ENCODE data around the gene INSYN1. TPM values are rescaled to one million over a fixed set of nuclear protein-coding genes. Genes with fewer than 3 reads are reported as not detected.

INSYN1 gene
- total RNA-seq, 2 experiments from 2014 or later = not detected

DNA sequence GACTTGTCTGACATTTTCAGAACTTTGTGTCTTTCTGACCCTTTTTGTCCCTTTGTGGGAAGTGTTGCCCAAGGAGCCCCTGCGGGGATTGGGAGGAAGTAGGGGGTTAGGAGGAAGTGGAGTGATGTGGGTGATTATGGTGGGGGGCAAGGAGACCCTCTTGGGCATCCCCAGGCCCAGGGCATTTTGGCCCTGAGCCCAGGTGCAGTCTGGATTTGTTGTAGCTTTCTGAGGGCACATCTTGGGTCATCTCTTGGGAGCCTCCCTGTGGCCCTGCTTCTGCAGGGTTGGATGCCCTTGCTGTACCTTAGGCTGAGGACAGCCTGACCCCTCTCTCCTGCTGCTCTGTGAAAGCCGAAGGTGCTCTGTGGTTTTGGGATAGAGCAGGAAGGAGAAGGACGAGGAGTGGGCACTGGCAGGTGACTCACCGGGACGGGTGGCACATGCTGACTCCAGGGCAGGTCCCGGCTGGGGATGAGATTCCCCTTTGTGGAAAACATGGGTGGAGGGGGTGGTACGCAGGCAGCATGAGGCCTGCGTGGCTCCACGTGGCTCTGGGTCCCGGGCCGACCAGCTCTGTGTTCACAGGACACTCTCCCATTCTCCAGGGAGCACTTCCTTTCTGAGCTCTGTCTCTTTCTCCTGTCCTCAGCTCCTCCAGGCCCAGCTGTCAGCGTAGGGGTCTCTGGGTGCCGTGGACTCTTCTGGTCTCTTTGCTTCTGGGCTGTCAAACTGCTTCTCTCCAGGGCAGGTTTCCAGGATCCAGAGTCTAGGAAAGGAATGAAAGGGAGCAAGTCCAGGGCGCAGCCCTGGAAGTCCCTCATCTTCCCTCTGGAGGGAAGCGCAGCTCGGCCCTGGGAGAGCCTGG lies 57.1 kb downstream of the INSYN1 start:
- Histone ChIP-seq H3K4me1 (ENCODE audit: insufficient read depth, low read length, poor library complexity, severe bottlenecking) (peaks cover 10% of the 10 kb centered on the region), H3K4me2 (ENCODE audit: low read length) (no peak overlapping the region), H3K36me3 (ENCODE audit: insufficient read depth, low read length) (no peaks in the 10 kb centered on the region), H3K9me3 (ENCODE audit: low read length) (no peaks in the 10 kb centered on the region), H3K4me3 (ENCODE audit: low read depth, low read length, poor library complexity, severe bottlenecking) (no peak overlapping the region), H4K20me1 (ENCODE audit: insufficient read depth, low read length) (no peaks in the 10 kb centered on the region), H3K27ac (ENCODE audit: low read depth, low read length, poor library complexity, severe bottlenecking) (no peak overlapping the region), H2AFZ (ENCODE audit: low read length) (no peak overlapping the region), H3K9me2 (ENCODE audit: insufficient read depth, low read length) (no peaks in the 10 kb centered on the region), H3K79me2 (ENCODE audit: insufficient read depth, low read depth, low read length) (no peaks in the 10 kb centered on the region)
- ChIA-PET CTCF (ENCODE audit: unreplicated experiment) (no interaction called here), POLR2A (no interaction called here)
- intact Hi-C loops (cut with micrococcal nuclease; ENCODE audit: unreplicated experiment) = no loop called here
- DNase-seq (ENCODE audit: low spot score) = no peak
- BruUV-seq (replicated peaks) = no TSS peak
- TF ChIP-seq, protein P1, sequence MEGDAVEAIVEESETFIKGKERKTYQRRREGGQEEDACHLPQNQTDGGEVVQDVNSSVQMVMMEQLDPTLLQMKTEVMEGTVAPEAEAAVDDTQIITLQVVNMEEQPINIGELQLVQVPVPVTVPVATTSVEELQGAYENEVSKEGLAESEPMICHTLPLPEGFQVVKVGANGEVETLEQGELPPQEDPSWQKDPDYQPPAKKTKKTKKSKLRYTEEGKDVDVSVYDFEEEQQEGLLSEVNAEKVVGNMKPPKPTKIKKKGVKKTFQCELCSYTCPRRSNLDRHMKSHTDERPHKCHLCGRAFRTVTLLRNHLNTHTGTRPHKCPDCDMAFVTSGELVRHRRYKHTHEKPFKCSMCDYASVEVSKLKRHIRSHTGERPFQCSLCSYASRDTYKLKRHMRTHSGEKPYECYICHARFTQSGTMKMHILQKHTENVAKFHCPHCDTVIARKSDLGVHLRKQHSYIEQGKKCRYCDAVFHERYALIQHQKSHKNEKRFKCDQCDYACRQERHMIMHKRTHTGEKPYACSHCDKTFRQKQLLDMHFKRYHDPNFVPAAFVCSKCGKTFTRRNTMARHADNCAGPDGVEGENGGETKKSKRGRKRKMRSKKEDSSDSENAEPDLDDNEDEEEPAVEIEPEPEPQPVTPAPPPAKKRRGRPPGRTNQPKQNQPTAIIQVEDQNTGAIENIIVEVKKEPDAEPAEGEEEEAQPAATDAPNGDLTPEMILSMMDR (conservative IDR thresholded peaks at IDR 0.05; ENCODE audit: low read length) = no peak
- no peak for TF ChIP-seq EZH2phosphoT487 (IDR thresholded peaks at IDR 0.05; ENCODE audit: borderline replicate concordance, low read depth, low read length)

DNA sequence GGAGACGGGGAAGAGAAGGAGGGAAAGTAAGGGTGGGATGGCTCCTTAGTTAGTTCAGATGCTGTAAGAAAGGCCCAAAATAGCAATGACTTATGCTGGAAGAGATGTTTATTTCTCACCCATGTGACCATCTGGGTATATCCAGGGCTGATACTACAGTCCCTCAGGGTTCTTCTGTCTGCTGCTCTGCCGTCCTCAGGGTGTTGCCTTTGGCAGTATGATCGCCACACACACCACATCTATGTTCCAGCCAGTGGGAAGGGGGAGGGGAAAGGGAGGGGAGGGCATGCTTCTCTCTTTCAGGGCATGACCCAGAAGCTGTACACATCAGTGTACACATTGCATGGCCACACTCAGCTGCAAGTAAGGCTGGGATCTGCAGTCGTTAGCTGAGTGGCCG lies 58.7 kb downstream of the INSYN1 start:
- no peak for TF ChIP-seq EZH2phosphoT487 (IDR thresholded peaks at IDR 0.05; ENCODE audit: borderline replicate concordance, low read depth, low read length)
- TF ChIP-seq, protein P1 (conservative IDR thresholded peaks at IDR 0.05; ENCODE audit: low read length) = no peak
- CTCF ChIA-PET (ENCODE audit: unreplicated experiment) = no interaction called here
- H3K79me2 ChIP-seq (ENCODE audit: insufficient read depth, low read depth, low read length) = no peaks in the 10 kb centered on the region

DNA sequence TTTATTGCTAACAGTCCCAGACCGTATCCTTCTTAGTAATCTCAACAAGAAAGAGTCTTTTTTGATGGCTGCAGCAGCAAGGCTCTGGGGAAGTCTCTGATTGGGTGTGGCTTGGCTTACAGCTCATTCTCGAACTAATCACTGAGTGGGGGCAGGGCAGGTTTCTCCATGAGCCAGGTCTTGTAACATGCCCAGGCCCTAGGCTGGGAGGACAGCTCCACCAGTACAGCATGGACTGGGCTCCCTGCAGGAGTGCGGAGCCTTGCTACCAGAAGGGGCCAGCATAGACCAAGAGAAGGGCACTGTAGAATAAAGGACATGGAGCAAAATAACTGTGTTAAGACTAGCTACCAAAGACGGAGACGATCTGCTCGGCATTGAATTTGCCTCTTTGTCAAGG lies 61.8 kb downstream of the INSYN1 start:
- Histone ChIP-seq H3K9me2 (ENCODE audit: insufficient read depth, low read length) (no peaks in the 10 kb centered on the region), H3K9me3 (ENCODE audit: low read length) (no peaks in the 10 kb centered on the region), H4K20me1 (ENCODE audit: insufficient read depth, low read length) (no peaks in the 10 kb centered on the region), H3K36me3 (ENCODE audit: insufficient read depth, low read length) (no peaks in the 10 kb centered on the region), H3K79me2 (ENCODE audit: insufficient read depth, low read depth, low read length) (no peaks in the 10 kb centered on the region), H3K4me1 (ENCODE audit: insufficient read depth, low read length, poor library complexity, severe bottlenecking) (no peaks in the 10 kb centered on the region), H2AFZ (ENCODE audit: low read length) (no peak overlapping the region), H3K27ac (ENCODE audit: low read depth, low read length, poor library complexity, severe bottlenecking) (no peak overlapping the region), H3K4me3 (ENCODE audit: low read depth, low read length, poor library complexity, severe bottlenecking) (no peak overlapping the region), H3K4me2 (ENCODE audit: low read length) (no peak overlapping the region)
- DNase-seq (ENCODE audit: low spot score) = no peak
- intact Hi-C loops (cut with micrococcal nuclease; ENCODE audit: unreplicated experiment) = no loop called here
- CTCF ChIA-PET (ENCODE audit: unreplicated experiment) = no interaction called here
- TF ChIP-seq EZH2phosphoT487 (IDR thresholded peaks at IDR 0.05; ENCODE audit: borderline replicate concordance, low read depth, low read length) = no peak
- TF ChIP-seq, protein P1 (conservative IDR thresholded peaks at IDR 0.05; ENCODE audit: low read length) = no peak
- POLR2A ChIA-PET = no interaction called here
- no TSS peak for BruUV-seq (replicated peaks)

More for the DNA sequence above, 58.7 kb downstream of the INSYN1 start:
- intact Hi-C loops (cut with micrococcal nuclease; ENCODE audit: unreplicated experiment) = no loop called here
- Histone ChIP-seq H3K4me1 (ENCODE audit: insufficient read depth, low read length, poor library complexity, severe bottlenecking) (peaks cover 10% of the 10 kb centered on the region), H3K9me3 (ENCODE audit: low read length) (no peaks in the 10 kb centered on the region), H3K4me2 (ENCODE audit: low read length) (no peak overlapping the region), H4K20me1 (ENCODE audit: insufficient read depth, low read length) (no peaks in the 10 kb centered on the region), H3K9me2 (ENCODE audit: insufficient read depth, low read length) (no peaks in the 10 kb centered on the region), H2AFZ (ENCODE audit: low read length) (no peak overlapping the region), H3K4me3 (ENCODE audit: low read depth, low read length, poor library complexity, severe bottlenecking) (no peak overlapping the region), H3K27ac (ENCODE audit: low read depth, low read length, poor library complexity, severe bottlenecking) (no peak overlapping the region), H3K36me3 (ENCODE audit: insufficient read depth, low read length) (no peaks in the 10 kb centered on the region)
- no peak for DNase-seq (ENCODE audit: low spot score)
- POLR2A ChIA-PET = no interaction called here
- no TSS peak for BruUV-seq (replicated peaks)
